ENCODE data around the gene EPN2.

The EPN2 gene

DNA sequence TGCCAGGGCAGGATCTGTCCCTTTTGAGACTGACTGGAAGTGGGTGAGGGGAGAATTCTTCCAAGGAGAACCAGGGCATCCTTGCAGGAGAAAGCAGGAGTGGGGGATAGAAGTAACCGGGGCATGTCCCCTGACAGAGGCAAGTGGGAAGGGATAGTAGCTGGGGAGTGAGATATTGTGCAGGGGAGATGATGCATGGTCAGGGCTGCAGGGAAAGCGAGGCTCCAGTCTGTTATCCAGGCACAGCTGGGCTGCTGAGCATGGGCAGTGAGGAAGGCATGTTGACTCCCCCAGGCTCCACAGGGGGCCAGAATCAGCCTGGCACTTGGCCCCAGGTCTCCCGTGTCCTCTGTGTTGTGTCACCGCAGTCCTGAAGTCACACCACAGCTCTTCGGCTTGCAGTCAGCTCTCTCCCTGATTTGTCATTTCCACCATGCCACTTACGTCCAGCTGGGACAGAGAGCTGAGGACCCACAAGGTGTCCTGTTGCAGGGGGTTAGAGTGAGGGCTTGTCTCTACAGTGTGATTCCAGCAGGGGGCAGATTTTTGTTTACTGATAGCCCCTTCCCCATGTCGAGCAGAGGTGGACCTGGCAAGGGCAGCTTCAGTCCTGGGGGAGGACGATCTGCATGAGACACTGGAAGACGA, 84.4 kb downstream of the EPN2 start:
- H3K9ac ChIP-seq: no peak overlapping the region
- H3K36me3 ChIP-seq (ENCODE audit: control insufficient read depth, insufficient read depth, low read length): no peaks in the 10 kb centered on the region
- H3K9me3 ChIP-seq (ENCODE audit: control insufficient read depth, low read length): no peaks in the 10 kb centered on the region
- no peak overlapping the region for H3K27ac ChIP-seq
- H3K79me2 ChIP-seq: no peaks in the 10 kb centered on the region
- H3K4me2 ChIP-seq (ENCODE audit: low read length): no peak overlapping the region
- H3K27me3 ChIP-seq (ENCODE audit: control insufficient read depth, insufficient read depth, low read length): no peaks in the 10 kb centered on the region
- peaks cover 12% of the 10 kb centered on the region for H3K4me1 ChIP-seq
- H2AFZ ChIP-seq: no peak overlapping the region
- no peak for TF ChIP-seq CTCF (IDR thresholded peaks at IDR 0.05)
- no peak overlapping the region for H3K4me3 ChIP-seq (ENCODE audit: low read depth, low read length)

DNA sequence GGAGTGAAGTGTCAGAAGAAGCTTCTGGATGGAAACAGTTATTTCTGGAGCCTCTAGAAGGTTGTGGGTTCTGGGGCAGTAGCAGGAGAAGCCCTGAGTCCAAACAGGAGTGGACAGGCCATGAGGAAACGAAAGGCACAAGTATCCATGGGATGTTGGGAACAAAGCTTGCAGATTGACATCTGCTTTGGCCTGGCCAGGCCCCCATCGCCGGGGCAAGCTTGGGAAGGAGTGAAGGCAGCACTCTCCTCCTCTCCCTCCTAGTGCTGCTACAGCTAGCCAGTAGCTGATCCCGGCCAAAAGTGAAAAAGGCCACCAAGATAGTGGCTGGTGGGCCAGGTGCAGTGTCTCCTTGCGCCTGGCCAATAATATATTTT, 85.0 kb downstream of the EPN2 start:
- TF ChIP-seq CTCF (IDR thresholded peaks at IDR 0.05): no peak
- H3K4me1 ChIP-seq: peaks cover 7% of the 10 kb centered on the region
- no peaks in the 10 kb centered on the region for H3K79me2 ChIP-seq
- no peak overlapping the region for H3K9ac ChIP-seq
- no peak overlapping the region for H3K27ac ChIP-seq
- H2AFZ ChIP-seq: no peak overlapping the region
- H3K27me3 ChIP-seq (ENCODE audit: control insufficient read depth, insufficient read depth, low read length): no peaks in the 10 kb centered on the region
- H3K36me3 ChIP-seq (ENCODE audit: control insufficient read depth, insufficient read depth, low read length): no peaks in the 10 kb centered on the region
- H3K4me3 ChIP-seq (ENCODE audit: low read depth, low read length): no peak overlapping the region
- H3K9me3 ChIP-seq (ENCODE audit: control insufficient read depth, low read length): no peaks in the 10 kb centered on the region
- no peak overlapping the region for H3K4me2 ChIP-seq (ENCODE audit: low read length)

DNA sequence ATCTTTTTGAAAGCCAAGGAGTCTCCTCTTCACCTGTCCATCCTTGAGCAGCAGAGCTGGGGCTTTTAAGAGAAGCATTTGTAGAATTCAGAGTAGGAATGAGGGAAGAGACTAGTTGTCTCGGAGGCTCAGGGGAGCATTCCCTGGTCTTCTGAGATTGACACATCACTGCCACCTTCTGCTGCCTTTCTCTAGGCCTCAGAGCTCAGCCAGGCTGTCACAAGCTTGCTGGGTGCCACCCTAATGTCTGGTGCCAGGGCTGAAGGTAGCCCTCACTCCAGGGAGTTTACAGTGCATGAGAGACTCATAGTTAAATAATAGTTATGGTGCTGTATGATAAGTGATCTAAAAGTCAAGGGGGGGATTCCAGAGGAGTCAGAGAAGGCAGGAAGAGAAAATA, 85.7 kb downstream of the EPN2 start:
- Histone ChIP-seq H3K36me3 (ENCODE audit: control insufficient read depth, insufficient read depth, low read length) (no peaks in the 10 kb centered on the region), H3K79me2 (no peaks in the 10 kb centered on the region), H3K27ac (no peak overlapping the region), H2AFZ (no peak overlapping the region), H3K4me3 (ENCODE audit: low read depth, low read length) (no peak overlapping the region), H3K4me2 (ENCODE audit: low read length) (no peak overlapping the region), H3K9ac (no peak overlapping the region), H3K4me1 (peaks cover under 1% of the 10 kb centered on the region), H3K27me3 (ENCODE audit: control insufficient read depth, insufficient read depth, low read length) (no peaks in the 10 kb centered on the region), H3K9me3 (ENCODE audit: control insufficient read depth, low read length) (no peaks in the 10 kb centered on the region)
- TF ChIP-seq CTCF (IDR thresholded peaks at IDR 0.05): no peak

- no peak for TF ChIP-seq CTCF (IDR thresholded peaks at IDR 0.05)
Measured at GRCh38 chr17:19325542-19325941, 88.4 kb downstream of the EPN2 start.

More at GRCh38 chr17:19325542-19325941, 88.4 kb downstream of the EPN2 start:
- H3K4me2 ChIP-seq (ENCODE audit: low read length): no peak overlapping the region
- no peak overlapping the region for H3K27ac ChIP-seq
- H3K36me3 ChIP-seq (ENCODE audit: control insufficient read depth, insufficient read depth, low read length): no peaks in the 10 kb centered on the region
- no peak overlapping the region for H3K4me3 ChIP-seq (ENCODE audit: low read depth, low read length)
- no peak overlapping the region for H3K9ac ChIP-seq
- H2AFZ ChIP-seq: no peak overlapping the region
- no peaks in the 10 kb centered on the region for H3K27me3 ChIP-seq (ENCODE audit: control insufficient read depth, insufficient read depth, low read length)
- H3K79me2 ChIP-seq: no peaks in the 10 kb centered on the region
- no peaks in the 10 kb centered on the region for H3K4me1 ChIP-seq
- no peaks in the 10 kb centered on the region for H3K9me3 ChIP-seq (ENCODE audit: control insufficient read depth, low read length)

Data from parathyroid adenoma (tissue), 2 donors.